Lung (tissue), 12 donors: ENCODE results near the gene AREG. TPM values are rescaled to one million over a fixed set of nuclear protein-coding genes. Genes with fewer than 3 reads are reported as not detected.

Source experiments
- ATAC-seq: fragments of 200-7000 bp; cut with Tn5 transposase; one replicate; pipeline ENCODE4 v1.9.1; 2020; ENCODE audit warnings: moderate number of reproducible peaks; ENCODE audit not compliant: insufficient read depth, low FRiP score
- DNase-seq, 3 donors: peaks; one replicate each; pipeline ENCODE4 v3.0.0-alpha.2; 2013 to 2017
- H3K27ac ChIP-seq, 2 donors: one replicate each; pipeline ENCODE4 v1.5.1; 2013; ENCODE audit warnings: mild to moderate bottlenecking in 2 of 2, moderate library complexity in 2 of 2, control low read depth in 1 of 2, inconsistent platforms in 1 of 2, low read depth in 1 of 2, low read length in 1 of 2
- H3K27me3 ChIP-seq, 3 donors: one replicate each; pipeline ENCODE4 v1.5.1; 2013; ENCODE audit warnings: low read length in 2 of 3; ENCODE audit not compliant: control insufficient read depth in 3 of 3, insufficient read depth in 3 of 3
- H3K36me3 ChIP-seq, 4 donors: one replicate each; pipeline ENCODE4 v1.5.1; 2013; ENCODE audit warnings: low read length in 4 of 4, mild to moderate bottlenecking in 1 of 4, moderate library complexity in 1 of 4; ENCODE audit not compliant: control insufficient read depth in 4 of 4, insufficient read depth in 4 of 4
- H3K4me1 ChIP-seq, 5 donors: one replicate each; pipeline ENCODE4 v1.5.1; 2013; ENCODE audit warnings: low read length in 5 of 5, mild to moderate bottlenecking in 2 of 5, moderate library complexity in 1 of 5; ENCODE audit not compliant: control insufficient read depth in 5 of 5, insufficient read depth in 5 of 5
- H3K4me3 ChIP-seq: one replicate; pipeline ENCODE4 v1.5.1; 2013; ENCODE audit warnings: mild to moderate bottlenecking, control low read depth, moderate library complexity
- H3K9ac ChIP-seq, 2 donors: one replicate each; pipeline ENCODE4 v1.5.1; 2013; ENCODE audit warnings: low read length in 2 of 2, control low read depth in 1 of 2; ENCODE audit not compliant: insufficient read depth in 1 of 2
- H3K9me3 ChIP-seq, 4 donors: one replicate each; pipeline ENCODE4 v1.5.1; 2013; ENCODE audit warnings: low read length in 3 of 4, mild to moderate bottlenecking in 1 of 4, moderate library complexity in 1 of 4; ENCODE audit not compliant: control insufficient read depth in 4 of 4, insufficient read depth in 3 of 4
- WGBS, 2 donors: extraction: QIAGEN DNeasy Blood & Tissue Kit; methylation state at CpG; one replicate each; pipeline ENCODE4 v1.1.7; 2013; 5-methylcytosine and 5-hydroxymethylcytosine counted together
- polyA plus RNA-seq, 2 donors: library from polyadenylated mRNA; stranded (reverse); fragments of 200-250 nt; gene quantifications; one replicate each; pipeline ENCODE4 v1.2.1, GENCODE V29; 2013
- total RNA-seq, 2 donors: library from RNA; depleted of rRNA in 1 of 2; stranded (reverse); fragments of >200 nt in 1 of 2; gene quantifications; one replicate each; pipeline ENCODE4 v1.2.1, GENCODE V29; 2014 to 2021
- TF ChIP-seq, protein P1 (sequence below): IDR thresholded peaks from 2 replicates; pipeline ENCODE4 v1.5.1; 2012; ENCODE audit warnings: mild to moderate bottlenecking; ENCODE audit errors: control extremely low read depth, extremely low read depth
- donor health status: control.
- donor health status: control.
- donor health status: Bipolar disorder and iron deficiency.
- donor health status: healthy.
- donor health status: DM: yes; HTN: yes; CAD: no.

The AREG gene
- total and polyA plus RNA-seq, 4 donors = 3.3 to 44.0 (median 13.6) TPM

DNA sequence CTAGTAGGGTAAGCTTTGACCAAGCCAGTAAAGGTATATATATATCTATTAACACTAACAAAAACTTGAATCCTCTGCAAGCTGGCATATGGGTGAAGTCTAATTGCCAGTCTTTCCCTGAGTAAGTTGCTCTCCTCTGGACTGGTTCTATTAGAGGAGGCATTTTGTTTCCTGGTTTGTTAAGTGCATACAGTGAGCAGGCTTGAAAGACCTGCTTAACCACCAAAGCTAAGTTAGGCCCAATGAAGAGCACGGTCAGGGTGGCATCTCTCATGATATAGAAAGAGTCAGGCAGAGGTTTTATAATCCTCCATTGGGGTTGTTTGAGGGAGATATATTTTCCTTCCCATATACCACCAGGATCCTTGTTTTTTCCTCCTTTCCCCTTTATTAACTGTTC lies 9.6 kb upstream of the AREG start:
- ATAC-seq (no peak), DNase-seq (no peak)
- Histone ChIP-seq H3K9me3 (no peaks in the 10 kb centered on the region), H3K9ac (no peak overlapping the region), H3K36me3 (no peaks in the 10 kb centered on the region), H3K27me3 (no peaks in the 10 kb centered on the region), H3K27ac (no peak overlapping the region), H3K4me3 (no peak overlapping the region), H3K4me1 (no peaks in the 10 kb centered on the region)
- 81 to 91% methylated on average over 1 of the region's 1 CpG for whole genome bisulfite sequencing, 2 donors
- TF ChIP-seq, protein P1, sequence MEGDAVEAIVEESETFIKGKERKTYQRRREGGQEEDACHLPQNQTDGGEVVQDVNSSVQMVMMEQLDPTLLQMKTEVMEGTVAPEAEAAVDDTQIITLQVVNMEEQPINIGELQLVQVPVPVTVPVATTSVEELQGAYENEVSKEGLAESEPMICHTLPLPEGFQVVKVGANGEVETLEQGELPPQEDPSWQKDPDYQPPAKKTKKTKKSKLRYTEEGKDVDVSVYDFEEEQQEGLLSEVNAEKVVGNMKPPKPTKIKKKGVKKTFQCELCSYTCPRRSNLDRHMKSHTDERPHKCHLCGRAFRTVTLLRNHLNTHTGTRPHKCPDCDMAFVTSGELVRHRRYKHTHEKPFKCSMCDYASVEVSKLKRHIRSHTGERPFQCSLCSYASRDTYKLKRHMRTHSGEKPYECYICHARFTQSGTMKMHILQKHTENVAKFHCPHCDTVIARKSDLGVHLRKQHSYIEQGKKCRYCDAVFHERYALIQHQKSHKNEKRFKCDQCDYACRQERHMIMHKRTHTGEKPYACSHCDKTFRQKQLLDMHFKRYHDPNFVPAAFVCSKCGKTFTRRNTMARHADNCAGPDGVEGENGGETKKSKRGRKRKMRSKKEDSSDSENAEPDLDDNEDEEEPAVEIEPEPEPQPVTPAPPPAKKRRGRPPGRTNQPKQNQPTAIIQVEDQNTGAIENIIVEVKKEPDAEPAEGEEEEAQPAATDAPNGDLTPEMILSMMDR = no peak

DNA sequence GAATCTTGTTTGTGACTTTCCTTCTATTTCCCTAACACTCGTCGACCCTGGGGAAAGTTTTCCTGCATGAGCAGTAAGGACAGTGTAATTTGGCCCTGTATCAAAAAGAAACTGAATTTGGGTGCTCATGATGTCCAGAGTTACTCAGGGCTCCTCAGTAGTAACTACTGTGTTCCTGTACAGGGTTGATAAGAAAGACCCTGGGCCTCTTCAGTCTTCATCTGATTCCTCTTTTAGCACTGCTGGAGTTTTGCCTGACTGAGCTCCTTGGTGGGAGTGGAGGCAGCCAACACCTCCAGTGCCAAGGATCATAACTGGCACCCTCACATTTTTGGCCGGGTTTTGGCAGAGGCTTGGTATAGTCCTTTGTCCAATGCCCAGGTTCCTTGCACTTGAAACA lies 7.1 kb upstream of the AREG start:
- Histone ChIP-seq H3K9me3 (no peaks in the 10 kb centered on the region), H3K27ac (no peak overlapping the region), H3K36me3 (no peaks in the 10 kb centered on the region), H3K9ac (no peak overlapping the region), H3K27me3 (no peaks in the 10 kb centered on the region), H3K4me3 (no peak overlapping the region), H3K4me1 (no peaks in the 10 kb centered on the region)
- TF ChIP-seq, protein P1 = no peak
- WGBS, 2 donors = 93 to 96% methylated on average over 3 of the region's 3 CpGs
- ATAC-seq (no peak), DNase-seq (no peak)

DNA sequence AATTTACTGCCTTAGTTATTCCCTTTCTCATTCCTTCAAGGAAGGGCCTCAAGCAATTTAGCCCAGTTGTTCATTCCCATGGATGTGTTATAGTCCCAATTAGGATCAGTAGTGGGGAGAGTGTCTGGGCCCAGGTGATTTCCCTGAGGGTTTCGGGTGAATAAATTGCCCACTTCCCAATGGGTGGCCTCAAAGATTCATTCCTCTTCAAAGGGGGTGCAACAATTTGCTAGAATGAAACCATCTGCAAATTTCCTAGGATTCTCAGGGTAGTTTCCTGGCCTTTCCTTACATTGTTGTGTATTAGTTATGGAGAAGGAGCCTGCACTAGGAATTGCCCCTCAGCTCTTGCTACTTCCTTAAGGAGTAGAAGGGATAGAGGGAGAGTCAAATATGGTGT lies 6.3 kb upstream of the AREG start:
- no peak overlapping the region for H3K27ac ChIP-seq
- no peaks in the 10 kb centered on the region for H3K36me3 ChIP-seq
- ATAC-seq (no peak), DNase-seq (no peak)
- no peaks in the 10 kb centered on the region for H3K4me1 ChIP-seq
- no peaks in the 10 kb centered on the region for H3K27me3 ChIP-seq
- no peaks in the 10 kb centered on the region for H3K9me3 ChIP-seq
- 88 to 98% methylated on average over 1 of the region's 1 CpG for WGBS, 2 donors
- H3K4me3 ChIP-seq = no peak overlapping the region
- TF ChIP-seq, protein P1 = no peak
- no peak overlapping the region for H3K9ac ChIP-seq

DNA sequence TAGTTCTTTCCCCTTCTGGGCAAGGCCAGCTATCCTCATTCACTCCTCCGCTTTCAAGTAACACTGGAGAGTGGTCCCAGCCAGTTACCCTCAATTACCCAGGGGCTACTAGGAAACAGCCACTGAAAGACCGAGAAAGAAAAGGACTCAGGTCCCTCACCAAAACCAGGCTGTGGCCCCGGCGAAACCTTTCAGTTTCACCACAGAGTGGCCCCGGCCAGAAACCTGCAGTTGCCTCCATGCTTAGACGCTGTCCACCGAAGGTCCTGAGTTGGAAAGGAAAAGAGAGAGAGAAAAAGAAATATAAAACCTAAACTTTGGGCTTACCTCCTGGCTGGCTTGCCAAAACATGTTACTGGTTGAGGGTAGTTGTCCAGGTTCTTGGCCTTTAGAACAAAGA lies 5.0 kb upstream of the AREG start:
- Histone ChIP-seq H3K9ac (no peak overlapping the region), H3K27me3 (peaks cover 0 to 3% (median 0%) of the 10 kb centered on the region in 3 donors), H3K27ac (no peak overlapping the region), H3K36me3 (no peaks in the 10 kb centered on the region), H3K9me3 (no peaks in the 10 kb centered on the region), H3K4me1 (peaks cover 0 to 4% (median 0%) of the 10 kb centered on the region in 5 donors), H3K4me3 (no peak overlapping the region)
- 92 to 98% methylated on average over 7 of the region's 7 CpGs for WGBS, 2 donors
- TF ChIP-seq, protein P1 = no peak
- ATAC-seq = no peak
- DNase-seq = no peak
